Bronchial epithelial cell (primary cell): ENCODE measurements around the gene HIVEP1. TPM values are rescaled to one million over a fixed set of nuclear protein-coding genes. Genes with fewer than 3 reads are reported as not detected.

Experiments used
- DNase-seq: peaks from one replicate; pipeline ENCODE4 v3.0.0-alpha.2; 2010; ENCODE audit warnings: low read depth
- FAIRE-seq: peaks from 2 replicates; lab custom pipeline; 2011; peaks lifted over from hg19 to GRCh38; lab: Jason Lieb, UNC
- H3K27me3 ChIP-seq: 2 replicates; pipeline ENCODE4 v1.5.1; 2011; ENCODE audit warnings: low read length; ENCODE audit not compliant: control insufficient read depth, insufficient read depth
- H3K36me3 ChIP-seq: 2 replicates; pipeline ENCODE4 v1.5.1; 2011; ENCODE audit warnings: low read length; ENCODE audit not compliant: control insufficient read depth, insufficient read depth
- H3K4me3 ChIP-seq: 2 replicates; pipeline ENCODE4 v1.5.1; 2011; ENCODE audit warnings: mild to moderate bottlenecking, low read depth, low read length, control low read depth
- total RNA-seq: library from RNA; depleted of rRNA; stranded (reverse); fragments of >200 nt; gene quantifications from 2 replicates; pipeline ENCODE4 v1.2.1, GENCODE V29; 2014
- TF ChIP-seq, protein P1 (sequence below): IDR thresholded peaks from 2 replicates; pipeline ENCODE4 v1.5.1; 2011; ENCODE audit warnings: mild to moderate bottlenecking, moderate library complexity, low read length, control low read depth, inconsistent platforms; ENCODE audit not compliant: insufficient read depth, severe bottlenecking

HIVEP1 gene
- total RNA-seq, 1 donor from 2014 or later, result 6.8 TPM

- Histone ChIP-seq H3K36me3 (peaks cover 12% of the 10 kb centered on the region), H3K27me3 (no peaks in the 10 kb centered on the region), H3K4me3 (no peak overlapping the region)
- TF ChIP-seq, protein P1, sequence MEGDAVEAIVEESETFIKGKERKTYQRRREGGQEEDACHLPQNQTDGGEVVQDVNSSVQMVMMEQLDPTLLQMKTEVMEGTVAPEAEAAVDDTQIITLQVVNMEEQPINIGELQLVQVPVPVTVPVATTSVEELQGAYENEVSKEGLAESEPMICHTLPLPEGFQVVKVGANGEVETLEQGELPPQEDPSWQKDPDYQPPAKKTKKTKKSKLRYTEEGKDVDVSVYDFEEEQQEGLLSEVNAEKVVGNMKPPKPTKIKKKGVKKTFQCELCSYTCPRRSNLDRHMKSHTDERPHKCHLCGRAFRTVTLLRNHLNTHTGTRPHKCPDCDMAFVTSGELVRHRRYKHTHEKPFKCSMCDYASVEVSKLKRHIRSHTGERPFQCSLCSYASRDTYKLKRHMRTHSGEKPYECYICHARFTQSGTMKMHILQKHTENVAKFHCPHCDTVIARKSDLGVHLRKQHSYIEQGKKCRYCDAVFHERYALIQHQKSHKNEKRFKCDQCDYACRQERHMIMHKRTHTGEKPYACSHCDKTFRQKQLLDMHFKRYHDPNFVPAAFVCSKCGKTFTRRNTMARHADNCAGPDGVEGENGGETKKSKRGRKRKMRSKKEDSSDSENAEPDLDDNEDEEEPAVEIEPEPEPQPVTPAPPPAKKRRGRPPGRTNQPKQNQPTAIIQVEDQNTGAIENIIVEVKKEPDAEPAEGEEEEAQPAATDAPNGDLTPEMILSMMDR, result no peak
- no peak for DNase-seq
- FAIRE-seq, result no peak
Measured at GRCh38 chr6:12020187-12020791, 8.2 kb downstream of the HIVEP1 start.

DNA sequence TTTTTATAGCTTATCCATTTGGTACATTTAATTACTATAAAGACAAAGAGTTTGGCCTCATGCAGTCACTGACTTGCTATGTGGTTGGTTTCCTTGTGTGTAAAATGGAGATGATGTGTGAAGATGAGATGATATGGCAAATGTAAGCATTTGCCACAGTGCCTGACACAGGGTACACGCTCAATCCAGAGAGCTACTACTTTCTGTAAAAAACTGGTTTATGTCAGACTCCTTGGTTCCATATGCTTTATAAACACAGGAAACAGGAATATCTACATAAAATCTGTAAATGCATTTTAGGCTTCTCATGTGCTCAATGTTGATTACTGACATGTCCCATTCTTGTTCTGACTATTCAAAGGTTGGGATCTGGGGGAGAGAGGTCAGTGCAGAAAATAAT is 10.4 kb downstream of the HIVEP1 start:
- H3K27me3 ChIP-seq, result no peaks in the 10 kb centered on the region
- peaks cover 6% of the 10 kb centered on the region for H3K36me3 ChIP-seq
- TF ChIP-seq, protein P1, result no peak
- DNase-seq (no peak), FAIRE-seq (no peak)
- no peak overlapping the region for H3K4me3 ChIP-seq

- DNase-seq (no peak), FAIRE-seq (no peak)
- H3K4me3 ChIP-seq, result no peak overlapping the region
- TF ChIP-seq, protein P1, result no peak
- H3K36me3 ChIP-seq, result peaks cover 5% of the 10 kb centered on the region
- no peaks in the 10 kb centered on the region for H3K27me3 ChIP-seq
Measured at GRCh38 chr6:12022953-12023388, 10.9 kb downstream of the HIVEP1 start.

- Histone ChIP-seq H3K4me3 (no peak overlapping the region), H3K27me3 (no peaks in the 10 kb centered on the region), H3K36me3 (peaks cover 3% of the 10 kb centered on the region)
- TF ChIP-seq, protein P1, result no peak
- no peak for DNase-seq
- FAIRE-seq, result no peak
Measured at GRCh38 chr6:12024216-12024615, 12.1 kb downstream of the HIVEP1 start.

DNA sequence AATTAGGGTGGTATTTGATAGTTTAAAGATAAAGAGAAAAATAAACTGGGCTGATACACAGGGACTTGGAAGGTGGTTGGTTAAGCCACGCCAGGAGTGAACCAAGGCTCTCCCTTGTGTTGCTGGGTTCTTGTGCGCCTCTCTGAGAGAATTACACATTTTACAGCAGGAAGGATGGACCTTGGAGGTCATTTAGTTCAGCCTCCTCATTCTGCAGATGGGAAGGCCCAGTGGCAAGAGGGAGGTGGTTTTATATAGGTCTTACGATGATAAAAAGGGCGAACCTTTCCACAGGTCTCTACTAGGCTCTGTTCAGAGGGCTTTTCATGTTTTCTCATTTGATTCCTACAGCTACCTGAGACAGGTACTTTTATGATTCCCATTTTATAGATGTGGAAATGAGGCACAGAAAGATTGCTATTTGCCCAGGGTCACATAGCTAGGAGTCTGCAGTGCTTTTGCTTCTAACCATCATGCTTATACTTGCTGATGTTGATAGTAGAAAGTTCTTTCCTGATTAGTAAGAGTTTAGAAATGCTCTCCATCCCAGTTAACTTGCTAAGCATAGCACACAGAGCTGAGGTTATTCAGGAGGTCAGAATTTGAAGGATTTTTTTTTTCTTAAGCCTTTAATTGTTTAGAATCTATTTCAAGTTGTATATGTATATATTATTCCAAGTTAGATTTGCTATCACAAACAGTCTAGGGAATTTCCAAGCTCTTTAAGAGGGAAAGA is 12.8 kb downstream of the HIVEP1 start:
- DNase-seq (peak; percentile 87), FAIRE-seq (no peak)
- H3K4me3 ChIP-seq, result no peak overlapping the region
- TF ChIP-seq, protein P1, result no peak
- no peaks in the 10 kb centered on the region for H3K27me3 ChIP-seq
- H3K36me3 ChIP-seq, result peaks cover 3% of the 10 kb centered on the region
